Measurements from ENCODE around the gene KCNJ4.
A peak's percentile ranks its signal among the peaks of the same experiment; 100 is the strongest.

The KCNJ4 gene

GRCh38 chr22:38435965-38436364, 19.0 kb downstream of the KCNJ4 start:
- TF ChIP-seq ZFX (IDR thresholded peaks at IDR 0.05; ENCODE audit: borderline replicate concordance) (no peak), CTCF (IDR thresholded peaks at IDR 0.05) (no peak)
- H3K27ac ChIP-seq, result no peak overlapping the region

GRCh38 chr22:38435010-38435409, 20.0 kb downstream of the KCNJ4 start:
- no peak overlapping the region for H3K27ac ChIP-seq
- TF ChIP-seq CTCF (IDR thresholded peaks at IDR 0.05) (peak; percentile 27), ZFX (IDR thresholded peaks at IDR 0.05; ENCODE audit: borderline replicate concordance) (no peak)

GRCh38 chr22:38433871-38434270, 21.1 kb downstream of the KCNJ4 start:
- TF ChIP-seq ZFX (IDR thresholded peaks at IDR 0.05; ENCODE audit: borderline replicate concordance) (no peak), CTCF (IDR thresholded peaks at IDR 0.05) (no peak)

GRCh38 chr22:38432264-38432663, 22.7 kb downstream of the KCNJ4 start:
- no peak overlapping the region for H3K27ac ChIP-seq
- no peak for TF ChIP-seq ZFX (IDR thresholded peaks at IDR 0.05; ENCODE audit: borderline replicate concordance)
- TF ChIP-seq CTCF (IDR thresholded peaks at IDR 0.05), result no peak

More at GRCh38 chr22:38433871-38434270, 21.1 kb downstream of the KCNJ4 start:
- no peak overlapping the region for H3K27ac ChIP-seq

- TF ChIP-seq ZFX (IDR thresholded peaks at IDR 0.05; ENCODE audit: borderline replicate concordance), result no peak
- no peak overlapping the region for H3K27ac ChIP-seq
These were observed 23.6 kb downstream of the KCNJ4 start for GRCh38 chr22:38431266-38432010.

GRCh38 chr22:38429499-38430068, 25.4 kb downstream of the KCNJ4 start:
- no peak for TF ChIP-seq CTCF (IDR thresholded peaks at IDR 0.05)
- TF ChIP-seq ZFX (IDR thresholded peaks at IDR 0.05; ENCODE audit: borderline replicate concordance), result no peak
- no peak overlapping the region for H3K27ac ChIP-seq

GRCh38 chr22:38428714-38429113, 26.3 kb downstream of the KCNJ4 start:
- TF ChIP-seq ZFX (IDR thresholded peaks at IDR 0.05; ENCODE audit: borderline replicate concordance) (no peak), CTCF (IDR thresholded peaks at IDR 0.05) (no peak)
- H3K27ac ChIP-seq, result no peak overlapping the region
